Panc1 (cell line): ENCODE results near the gene PCIF1. TPM values are rescaled to one million over a fixed set of nuclear protein-coding genes. Genes with fewer than 3 reads are reported as not detected.
"Not testable (repeated sequence)": the region's sequence is repeated elsewhere in the genome, so short reads cannot be mapped to it uniquely, and the experiment has no call there.

Experiments
- ATAC-seq: fragments of 200-7000 bp; cut with Tn5 transposase; 2 replicates; pipeline ENCODE4 v1.9.1; 2020; ENCODE audit warnings: mild to moderate bottlenecking, moderate library complexity
- BruUV-seq: library from RNA; stranded (reverse); fragments of 400-500 nt; replicated peaks from 2 replicates; lab custom pipeline; 2021; lab: Mats Ljungman, UMichigan
- CTCF ChIA-PET: fragments of 300-600 bp; sonication (Branson Sonifier 250); formaldehyde crosslinking; loops from one replicate; lab custom pipeline; 2022; ENCODE audit warnings: antibody characterized with exemption; lab: Charles Lee
- POLR2A ChIA-PET: fragments of 300-600 bp; sonication (Branson Sonifier 250); formaldehyde crosslinking; loops from one replicate; lab custom pipeline; 2022; ENCODE audit warnings: antibody characterized with exemption; lab: Charles Lee
- DNase-seq: peaks from one replicate; pipeline ENCODE4 v3.0.0-alpha.2; 2010; ENCODE audit warnings: low read depth, low spot score
- H3K27ac ChIP-seq: 2 replicates; pipeline ENCODE4 v1.5.1; 2011; ENCODE audit warnings: mild to moderate bottlenecking, low read length, inconsistent platforms
- H3K27me3 ChIP-seq: fragments of 200-500 bp; sonication (Bioruptor generic); 2 replicates; pipeline ENCODE4 v1.6.0; 2014; ENCODE audit warnings: low read length, inconsistent platforms; ENCODE audit not compliant: control insufficient read depth, insufficient read depth
- H3K36me3 ChIP-seq: fragments of 200-500 bp; sonication (Bioruptor generic); 2 replicates; pipeline ENCODE4 v1.5.1; 2014; ENCODE audit warnings: inconsistent platforms, mild to moderate bottlenecking, low read length, moderate library complexity; ENCODE audit not compliant: control insufficient read depth, insufficient read depth
- H3K4me1 ChIP-seq: 2 replicates; pipeline ENCODE4 v1.5.1; 2011; ENCODE audit warnings: inconsistent platforms, mild to moderate bottlenecking, low read length, moderate library complexity; ENCODE audit not compliant: control insufficient read depth, insufficient read depth
- H3K4me3 ChIP-seq, 2 experiments: 2 replicates each; pipeline ENCODE4 v1.5.1; 2011 to 2012; ENCODE audit warnings: low read depth in 2 of 2, low read length in 2 of 2, mild to moderate bottlenecking in 2 of 2, inconsistent platforms in 1 of 2, moderate library complexity in 1 of 2
- H3K9me3 ChIP-seq: fragments of 200-500 bp; sonication (Bioruptor generic); 2 replicates; pipeline ENCODE4 v1.5.1; 2014; ENCODE audit warnings: low read depth, mild to moderate bottlenecking, inconsistent platforms, low read length, moderate library complexity; ENCODE audit not compliant: control insufficient read depth, insufficient read depth
- CTCF ChIP-seq: fragments of 450-650 bp; IDR thresholded peaks from 2 replicates; pipeline ENCODE4 v1.5.1; 2017; ENCODE audit warnings: mild to moderate bottlenecking
- POLR2AphosphoS5 ChIP-seq: IDR thresholded peaks from 2 replicates; pipeline ENCODE4 v1.6.1; 2012; ENCODE audit warnings: mild to moderate bottlenecking, low read depth, low read length, moderate library complexity
- REST ChIP-seq, 2 experiments: IDR thresholded peaks; 2 replicates each; pipeline ENCODE4 v1.6.1; 2011 to 2012; ENCODE audit warnings: low read depth in 2 of 2, control low read depth in 1 of 2, low read length in 1 of 2, mild to moderate bottlenecking in 1 of 2, moderate library complexity in 1 of 2; ENCODE audit not compliant: insufficient read depth in 1 of 2
- SIN3A ChIP-seq: IDR thresholded peaks from 2 replicates; pipeline ENCODE4 v1.6.1; 2012; ENCODE audit warnings: low read depth, mild to moderate bottlenecking, low read length, moderate library complexity, borderline replicate concordance; ENCODE audit not compliant: insufficient read depth
- TCF7L2 ChIP-seq: IDR thresholded peaks from 2 replicates; pipeline ENCODE4 v1.6.1; 2011; ENCODE audit warnings: mild to moderate bottlenecking, low read depth, low read length, inconsistent platforms
- in situ Hi-C: cut with HindIII; loops from 2 replicates; pipeline ENCODE4 v1.10.0; 2016; ENCODE audit warnings: low sequenced_read_pairs, low pct_unique_long_range_greater_than_20kb
- intact Hi-C: fragments of 100-400 bp; cut with micrococcal nuclease; formaldehyde crosslinking; loops from one replicate; pipeline ENCODE4 v1.10.0; 2022; ENCODE audit not compliant: unreplicated experiment
- total RNA-seq: library from RNA; stranded (reverse); gene quantifications from one replicate; pipeline ENCODE4 v1.2.1, GENCODE V29; 2021; ENCODE audit not compliant: unreplicated experiment

Gene PCIF1
- total RNA-seq, 1 experiment from 2014 or later = 24.6 TPM

- CTCF ChIA-PET = interaction anchor here (3.7 kb wide), 1 partner anchor 28 kb away, joined by 32 read pairs; no protein-coding TSS in a partner anchor
- intact Hi-C loops = no loop called here
These were observed 51.1 kb downstream of the PCIF1 start for GRCh38 chr20:45985573-45985972.

GRCh38 chr20:45987108-45987780, 52.8 kb downstream of the PCIF1 start:
- ChIA-PET CTCF (interaction anchor here (0.5 to 3.7 kb wide), 7 partner anchors 15 to 976 kb away, joined by 3 to 32 read pairs (median 3); partner anchors contain the start of genes CTSA, NEURL2 and ZNF335), POLR2A (interaction anchor here (0.6 kb wide), 1 partner anchor 53 kb away, joined by 5 read pairs; no protein-coding TSS in a partner anchor)
- Histone ChIP-seq H3K27me3 (no peaks in the 10 kb centered on the region), H3K9me3 (no peaks in the 10 kb centered on the region), H3K4me1 (peaks cover 2% of the 10 kb centered on the region; the same call in 1 of the 2 replicates), H3K36me3 (no peaks in the 10 kb centered on the region), H3K4me3 (no peak overlapping the region), H3K27ac (no peak overlapping the region)
- ATAC-seq = peak; percentile 98
- TF ChIP-seq CTCF = peak; percentile 96
- TF ChIP-seq POLR2AphosphoS5 = no peak
- TF ChIP-seq REST (IDR thresholded peaks at IDR 0.05; ENCODE audit: insufficient read depth in 1 of 2, low read depth in 2 of 2, low read length in 1 of 2) = 0 out of 4 replicates have a peak, but pooled peaks of 1 of the 2 experiments have one; percentile 46
- no TSS peak for BruUV-seq
- no peak for DNase-seq
- intact Hi-C loops (no loop called here), in situ Hi-C loops (no loop called here)

More at GRCh38 chr20:45985573-45985972, 51.1 kb downstream of the PCIF1 start:
- POLR2A ChIA-PET = interaction anchor here (0.6 kb wide), 1 partner anchor 50 kb away, joined by 7 read pairs; no protein-coding TSS in a partner anchor
- BruUV-seq = no TSS peak
- in situ Hi-C loops = no loop called here
- ATAC-seq (peak; percentile 46; the same call in 1 of the 2 replicates), DNase-seq (no peak)
- TF ChIP-seq POLR2AphosphoS5 = no peak
- no peak for TF ChIP-seq SIN3A
- no peak for TF ChIP-seq CTCF
- TF ChIP-seq REST (IDR thresholded peaks at IDR 0.05; ENCODE audit: insufficient read depth in 1 of 2, low read depth in 2 of 2, low read length in 1 of 2) = no peak
- no peak for TF ChIP-seq TCF7L2
- no peaks in the 10 kb centered on the region for H3K9me3 ChIP-seq
- H3K36me3 ChIP-seq = no peaks in the 10 kb centered on the region
- H3K4me3 ChIP-seq = no peak overlapping the region
- H3K27ac ChIP-seq = no peak overlapping the region
- H3K27me3 ChIP-seq = no peaks in the 10 kb centered on the region
- H3K4me1 ChIP-seq = peaks cover 2% of the 10 kb centered on the region; the same call in 1 of the 2 replicates

- H3K4me1 ChIP-seq, DNase-seq, H3K4me3 ChIP-seq, H3K27ac ChIP-seq, H3K36me3 ChIP-seq, POLR2A ChIA-PET, in situ Hi-C loops, ATAC-seq, BruUV-seq, intact Hi-C loops, H3K9me3 ChIP-seq, H3K27me3 ChIP-seq: not testable (repeated sequence)
- CTCF ChIA-PET = interaction anchor here (0.7 to 3.7 kb wide), 3 partner anchors 19 to 375 kb away, joined by 4 to 32 read pairs (median 5); no protein-coding TSS in a partner anchor
These were observed 54.3 kb downstream of the PCIF1 start for GRCh38 chr20:45988830-45989229.
